ENCODE results near the gene TANK.
"Not testable (repeated sequence)": the region's sequence is repeated elsewhere in the genome, so short reads cannot be mapped to it uniquely, and the experiment has no call there.

TANK gene

DNA sequence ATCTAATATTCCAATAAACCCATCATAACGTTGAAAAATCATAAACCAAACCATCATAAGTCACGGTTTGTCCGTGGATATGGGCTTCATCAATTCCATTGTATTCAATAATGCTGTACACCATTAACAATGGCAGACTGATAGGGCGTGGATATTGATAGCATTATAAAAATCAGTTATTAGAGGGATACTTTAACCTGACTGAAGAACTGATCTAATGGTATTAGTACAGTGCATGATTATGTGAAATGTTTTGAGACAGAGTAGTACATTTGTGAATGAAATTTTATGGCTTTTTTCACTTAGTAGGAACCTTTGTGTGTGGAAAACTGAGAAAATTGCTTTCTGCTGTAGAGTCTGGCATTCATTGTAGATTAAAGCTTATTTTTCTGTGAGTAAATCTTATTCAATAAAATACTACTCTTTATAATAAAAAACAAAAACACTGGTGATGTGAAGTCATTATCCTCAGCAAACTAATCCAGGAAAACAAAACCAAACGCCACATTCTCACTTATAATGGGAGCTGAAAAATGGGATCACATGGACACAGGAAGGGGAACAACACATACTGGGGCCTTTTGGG lies 119.1 kb downstream of the TANK start:
- DNase-seq, result not testable (repeated sequence)

DNA sequence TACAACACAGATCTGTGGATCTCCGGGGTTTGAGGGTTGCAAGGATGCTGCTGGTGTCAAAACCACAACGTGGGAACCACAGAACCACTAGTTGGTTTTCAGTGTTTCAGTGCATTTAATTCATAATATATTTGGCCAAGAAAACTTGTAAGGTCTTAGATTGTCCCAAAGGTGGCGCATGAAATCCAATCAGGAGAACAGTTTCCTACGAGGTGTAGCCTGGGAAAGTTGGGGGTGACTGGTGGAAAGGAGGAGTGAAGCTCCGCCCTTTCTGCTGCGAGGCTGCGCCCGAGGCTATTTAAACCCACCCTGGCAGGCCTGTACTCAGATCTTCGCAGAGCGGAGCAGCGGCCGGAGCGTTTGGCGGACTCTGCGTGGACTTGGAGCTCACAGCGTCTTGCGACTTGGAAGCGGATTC lies 120.7 kb downstream of the TANK start:
- DNase-seq, result not testable (repeated sequence)

DNA sequence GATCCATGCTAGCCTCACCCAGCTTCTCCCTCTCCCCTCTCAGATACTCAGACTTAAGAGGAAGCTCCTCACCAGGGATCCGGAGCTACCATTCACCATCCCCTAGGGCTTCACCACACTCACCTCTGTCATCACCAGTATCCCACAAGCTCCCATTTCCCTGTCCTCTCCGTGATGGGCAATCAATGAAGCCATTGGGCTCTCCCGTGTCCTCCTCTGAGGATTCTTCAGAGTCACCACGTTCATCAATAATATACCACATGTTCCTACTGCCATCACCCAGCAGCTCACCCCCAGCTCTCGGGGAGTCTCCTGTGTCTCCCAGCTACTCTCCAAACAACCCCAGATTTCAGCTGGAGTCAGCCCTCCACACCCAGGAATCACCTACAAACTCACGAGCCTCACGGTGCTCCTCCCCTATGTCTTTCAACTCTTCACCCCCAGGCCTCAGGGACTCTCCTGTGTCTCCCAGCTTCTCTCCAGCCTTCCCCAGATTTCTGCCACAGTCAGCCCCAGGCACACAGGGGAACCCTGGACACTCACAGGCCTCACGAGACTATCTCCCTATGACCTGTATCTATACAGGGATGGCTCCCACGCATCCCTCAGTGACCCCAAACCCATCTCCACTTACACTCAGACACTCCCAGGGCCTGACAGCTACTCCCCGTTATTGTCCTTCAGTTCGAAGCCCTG lies 121.5 kb downstream of the TANK start:
- not testable (repeated sequence) for DNase-seq

DNA sequence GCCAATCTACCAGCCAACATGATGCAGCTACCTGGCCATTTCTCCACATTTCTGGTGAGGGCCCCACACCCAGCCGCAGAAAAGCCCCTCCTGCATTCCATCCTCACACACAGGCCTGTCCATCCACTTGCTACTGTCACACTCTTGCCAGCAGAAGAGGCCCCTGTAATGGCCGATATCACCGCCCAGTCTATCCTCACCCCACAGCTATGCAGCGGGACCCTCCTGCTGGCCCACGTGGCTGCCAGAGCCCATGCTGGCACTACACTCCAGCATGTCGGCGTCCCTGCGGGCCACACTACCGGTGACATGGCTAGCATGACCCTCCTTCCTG lies 122.0 kb downstream of the TANK start:
- DNase-seq, result not testable (repeated sequence)

DNA sequence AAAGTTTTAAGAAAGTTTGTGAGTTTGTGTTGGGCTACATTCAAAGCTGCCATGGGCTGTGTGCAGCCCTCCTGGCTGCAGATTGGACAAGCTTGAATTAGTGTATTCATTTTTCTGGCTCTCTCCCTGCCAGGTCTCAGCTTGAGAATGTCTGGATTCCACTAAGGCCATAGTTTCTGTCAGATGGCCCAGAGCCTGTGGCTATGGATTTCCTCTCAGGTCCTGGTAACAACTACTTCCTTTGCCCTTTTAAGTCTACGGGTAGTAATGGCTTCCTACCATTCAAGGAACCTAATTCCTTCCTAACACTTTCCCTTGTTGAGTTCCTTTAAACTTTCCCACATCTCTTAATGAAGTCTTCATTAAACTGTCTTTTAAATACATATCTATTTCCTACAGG lies 123.7 kb downstream of the TANK start:
- no peak for DNase-seq

Data from SHP77 treated with DMSO at 0.1 percent for 48 hours (cell line).